Measurements from ENCODE around the gene ATXN7L1. TPM values are rescaled to one million over a fixed set of nuclear protein-coding genes. Genes with fewer than 3 reads are reported as not detected.
"Not testable (repeated sequence)": the region's sequence is repeated elsewhere in the genome, so short reads cannot be mapped to it uniquely, and the experiment has no call there.

The ATXN7L1 gene
- total RNA-seq, 2 experiments from 2014 or later = 11.2 to 16.9 TPM

DNA sequence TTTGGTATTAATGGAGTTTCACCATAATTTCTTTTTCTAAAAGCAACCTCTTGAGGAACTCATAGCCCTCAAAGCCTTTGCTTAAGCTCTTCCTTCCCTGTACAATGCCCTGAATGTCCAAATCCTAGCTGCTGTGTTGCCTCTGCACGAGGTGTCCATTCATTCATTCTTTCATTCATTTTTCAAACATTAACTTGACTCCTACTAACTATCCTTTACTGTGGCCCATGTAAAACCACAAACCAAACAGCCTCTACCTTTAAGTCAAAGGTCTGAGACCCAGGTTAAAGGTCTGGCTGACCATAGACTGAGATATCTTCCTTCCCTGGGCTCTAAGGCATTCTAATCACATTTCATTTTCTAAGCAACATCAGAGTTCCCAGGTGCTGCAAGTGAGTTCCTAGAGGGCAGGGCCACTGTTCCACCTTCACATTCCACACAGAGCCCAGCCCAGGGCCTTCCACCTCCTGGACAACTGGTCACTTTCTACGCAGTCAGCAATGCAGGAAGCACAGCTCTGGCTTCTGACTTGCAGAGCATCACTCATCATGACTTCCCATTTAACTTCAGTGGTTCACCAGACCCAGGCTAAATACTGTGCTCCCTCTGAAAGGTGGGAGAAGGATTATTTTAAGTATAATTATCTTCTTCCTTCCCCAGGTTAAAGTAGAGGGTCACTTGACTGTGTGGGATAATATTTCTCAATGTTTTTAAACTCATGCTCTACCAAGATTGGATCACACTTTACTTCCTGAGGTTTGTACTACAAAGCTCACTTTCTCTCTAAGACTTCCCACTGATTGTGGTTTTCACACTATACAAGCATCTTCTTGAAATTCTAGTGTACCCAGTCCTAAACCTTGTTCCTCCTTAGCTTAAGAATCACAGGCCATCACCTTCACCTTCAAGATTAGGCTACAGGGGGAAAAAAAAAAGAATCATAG, 19.1 kb downstream of the ATXN7L1 start:
- CTCF ChIA-PET = interaction anchor here (0.7 to 1.3 kb wide), 3 partner anchors 24 to 142 kb away, joined by 3 to 4 read pairs (median 3); no protein-coding TSS in a partner anchor
- no peak overlapping the region for H3K27ac Mint-ChIP-seq

DNA sequence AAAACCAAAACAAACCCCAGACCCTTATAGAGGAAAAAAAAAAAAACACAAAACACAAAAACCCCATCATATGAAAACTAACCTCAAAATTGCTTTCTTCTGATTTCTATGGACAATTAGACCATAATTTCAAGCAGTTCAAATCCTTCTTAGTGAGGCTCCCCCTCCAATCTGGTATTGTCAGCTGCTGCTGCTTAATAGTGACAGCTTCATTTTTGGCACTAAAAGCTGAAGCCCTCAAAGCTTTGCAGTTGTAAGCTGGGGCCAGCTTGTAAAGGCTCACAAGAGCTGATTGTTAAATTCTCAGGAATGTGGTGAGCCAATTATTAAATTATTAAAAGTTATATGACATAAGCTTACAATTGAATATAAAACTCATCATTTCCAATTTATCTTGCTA, 21.9 kb downstream of the ATXN7L1 start:
- Mint-ChIP-seq H3K36me3 (ENCODE audit: low read depth) (no peaks in the 10 kb centered on the region), H3K27me3 (no peaks in the 10 kb centered on the region), H3K4me3 (no peak overlapping the region), H3K4me1 (peaks cover 57% of the 10 kb centered on the region), H3K9me3 (ENCODE audit: low read depth) (no peaks in the 10 kb centered on the region), H3K27ac (no peak overlapping the region)
- CTCF ChIA-PET = no interaction called here
- POLR2A ChIA-PET = interaction anchor here (0.7 kb wide), 1 partner anchor 34 kb away, joined by 3 read pairs; no protein-coding TSS in a partner anchor
- ATAC-seq (no peak), DNase-seq (no peak)
- intact Hi-C loops (cut with DNase I, micrococcal nuclease) = no loop called here

More for the DNA sequence above, 19.1 kb downstream of the ATXN7L1 start:
- Mint-ChIP-seq H3K36me3 (ENCODE audit: low read depth) (no peaks in the 10 kb centered on the region), H3K9me3 (ENCODE audit: low read depth) (no peaks in the 10 kb centered on the region), H3K27me3 (no peaks in the 10 kb centered on the region), H3K4me1 (peaks cover 33% of the 10 kb centered on the region), H3K4me3 (no peak overlapping the region)
- POLR2A ChIA-PET = no interaction called here
- intact Hi-C loops (cut with DNase I, micrococcal nuclease) = no loop called here
- ATAC-seq (peak; percentile 44), DNase-seq (no peak)

GRCh38 chr7:105853931-105854419, 22.4 kb downstream of the ATXN7L1 start:
- H3K27me3 Mint-ChIP-seq = no peaks in the 10 kb centered on the region
- H3K27ac Mint-ChIP-seq = no peak overlapping the region
- ChIA-PET CTCF (interaction anchor here (0.6 kb wide), 1 partner anchor 149 kb away, joined by 3 read pairs; no protein-coding TSS in a partner anchor), POLR2A (interaction anchor here (0.7 to 0.8 kb wide), 2 partner anchors 35 to 732 kb away, joined by 3 to 7 read pairs; no protein-coding TSS in a partner anchor)
- DNase-seq (no peak), ATAC-seq (no peak)
- H3K9me3 Mint-ChIP-seq (ENCODE audit: low read depth) = no peaks in the 10 kb centered on the region
- H3K36me3 Mint-ChIP-seq (ENCODE audit: low read depth) = no peaks in the 10 kb centered on the region
- intact Hi-C loops (cut with DNase I, micrococcal nuclease) = no loop called here
- peaks cover 62% of the 10 kb centered on the region for H3K4me1 Mint-ChIP-seq
- H3K4me3 Mint-ChIP-seq = no peak overlapping the region

- H3K9me3 Mint-ChIP-seq (ENCODE audit: low read depth) = no peaks in the 10 kb centered on the region
- ChIA-PET CTCF (interaction anchor here (0.8 to 1.7 kb wide), 5 partner anchors 28 to 90 kb away, joined by 3 to 4 read pairs (median 3); no protein-coding TSS in a partner anchor), POLR2A (no interaction called here)
- peaks cover 54% of the 10 kb centered on the region for H3K4me1 Mint-ChIP-seq
- H3K27me3 Mint-ChIP-seq = no peaks in the 10 kb centered on the region
- H3K27ac Mint-ChIP-seq = peak overlapping the region; percentile 26
- ATAC-seq = no peak
- H3K4me3 Mint-ChIP-seq = no peak overlapping the region
- no peak for DNase-seq
- H3K36me3 Mint-ChIP-seq (ENCODE audit: low read depth) = no peaks in the 10 kb centered on the region
- intact Hi-C loops (cut with DNase I, micrococcal nuclease) = no loop called here
Measured at GRCh38 chr7:105851064-105851463, 25.3 kb downstream of the ATXN7L1 start.

DNA sequence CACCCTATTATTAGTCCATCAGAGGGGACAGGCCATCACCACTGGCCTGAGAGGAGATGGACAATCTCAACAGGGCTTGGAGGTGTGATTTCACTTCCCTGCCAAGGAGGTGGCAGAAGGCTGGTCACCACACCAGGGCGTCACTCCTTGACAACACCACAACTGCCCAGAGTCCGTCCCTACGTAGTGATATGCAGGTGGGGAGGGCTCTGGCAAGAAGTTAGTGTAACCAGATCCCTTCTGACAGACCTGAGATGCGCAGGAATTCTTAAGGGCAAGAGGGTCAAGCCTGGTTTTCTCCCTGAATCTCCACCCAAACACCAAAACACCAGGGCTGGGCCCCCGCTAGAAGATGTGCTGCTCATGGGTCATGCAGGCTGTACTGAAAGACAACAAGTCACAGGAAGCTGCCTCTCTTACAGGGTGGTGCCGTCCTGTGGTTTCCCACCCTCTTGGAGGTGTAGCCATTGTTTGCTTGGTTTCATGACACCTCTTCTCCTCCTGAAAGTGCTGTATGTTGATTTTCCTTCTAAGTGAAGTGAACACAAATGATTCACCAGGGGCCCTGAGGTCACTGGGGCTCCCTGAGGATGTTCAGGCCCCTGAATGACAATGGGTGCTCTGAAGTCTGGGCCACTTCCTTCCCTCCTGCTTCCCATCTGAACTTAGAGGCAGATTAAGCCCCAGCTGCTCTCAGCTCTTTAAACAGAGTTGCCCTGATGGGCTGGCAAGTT, 27.1 kb downstream of the ATXN7L1 start:
- Mint-ChIP-seq H3K9me3 (ENCODE audit: low read depth) (no peaks in the 10 kb centered on the region), H3K4me3 (peak overlapping the region; percentile 32), H3K36me3 (ENCODE audit: low read depth) (peaks cover 8% of the 10 kb centered on the region), H3K4me1 (peaks cover 52% of the 10 kb centered on the region), H3K27me3 (no peaks in the 10 kb centered on the region), H3K27ac (peak overlapping the region; percentile 59)
- intact Hi-C loops (cut with DNase I, micrococcal nuclease) = loop anchor here (1.0 to 5.0 kb wide), 6 partner anchors 26 to 76 kb away; partner anchors contain the start of gene ATXN7L1 (in 1 of the 2)
- peak; percentile 96 for ATAC-seq
- POLR2A ChIA-PET = interaction anchor here (0.5 to 0.8 kb wide), 2 partner anchors 43 to 316 kb away, joined by 3 to 7 read pairs; no protein-coding TSS in a partner anchor
- CTCF ChIA-PET = interaction anchor here (0.6 to 1.1 kb wide), 5 partner anchors 28 to 612 kb away, joined by 3 to 4 read pairs (median 3); no protein-coding TSS in a partner anchor
- peak; percentile 82 for DNase-seq

DNA sequence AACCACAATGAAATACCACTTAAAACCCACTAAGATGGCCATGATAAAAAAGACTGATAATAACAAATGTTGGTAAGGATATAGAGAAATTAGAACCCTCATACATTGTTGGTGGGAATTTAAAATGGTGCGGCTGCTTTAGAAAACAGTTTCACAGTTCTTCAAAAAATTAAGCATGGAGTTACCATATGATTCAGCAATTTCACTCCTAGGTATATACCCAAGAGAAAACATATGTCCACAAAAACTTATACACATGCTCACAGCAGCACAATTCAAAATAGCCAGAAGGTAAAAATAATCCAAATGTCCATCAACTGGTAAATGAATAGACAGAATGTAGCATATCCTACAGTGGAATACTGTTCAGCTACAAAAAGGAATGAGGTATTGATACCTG, 30.0 kb downstream of the ATXN7L1 start:
- intact Hi-C loops (cut with DNase I, micrococcal nuclease) = loop anchor here in 1 of 2 experiments (5.0 kb wide), 1 partner anchor 46 kb away; no protein-coding TSS in a partner anchor
- Mint-ChIP-seq H3K4me3 (no peak overlapping the region), H3K9me3 (ENCODE audit: low read depth) (no peaks in the 10 kb centered on the region), H3K4me1 (peaks cover 34% of the 10 kb centered on the region), H3K36me3 (ENCODE audit: low read depth) (peaks cover 8% of the 10 kb centered on the region), H3K27me3 (no peaks in the 10 kb centered on the region), H3K27ac (no peak overlapping the region)
- ChIA-PET CTCF (interaction anchor here (1.3 kb wide), 1 partner anchor 85 kb away, joined by 7 read pairs; no protein-coding TSS in a partner anchor), POLR2A (no interaction called here)
- DNase-seq = no peak
- no peak for ATAC-seq

GRCh38 chr7:105844681-105845080, 31.7 kb downstream of the ATXN7L1 start:
- H3K4me3 Mint-ChIP-seq; H3K27me3 Mint-ChIP-seq; CTCF ChIA-PET; H3K27ac Mint-ChIP-seq; ATAC-seq; H3K36me3 Mint-ChIP-seq (ENCODE audit: low read depth); DNase-seq; POLR2A ChIA-PET; H3K9me3 Mint-ChIP-seq (ENCODE audit: low read depth): not testable (repeated sequence)
- intact Hi-C loops (cut with DNase I, micrococcal nuclease) = loop anchor here in 1 of 2 experiments (5.0 kb wide), 1 partner anchor 48 kb away; no protein-coding TSS in a partner anchor
- H3K4me1 Mint-ChIP-seq = peaks cover 17% of the 10 kb centered on the region

GRCh38 chr7:105841866-105842265, 34.5 kb downstream of the ATXN7L1 start:
- ChIA-PET POLR2A (no interaction called here), CTCF (no interaction called here)
- Mint-ChIP-seq H3K4me3 (no peak overlapping the region), H3K27me3 (no peaks in the 10 kb centered on the region), H3K9me3 (ENCODE audit: low read depth) (no peaks in the 10 kb centered on the region), H3K27ac (no peak overlapping the region), H3K4me1 (peaks cover 7% of the 10 kb centered on the region), H3K36me3 (ENCODE audit: low read depth) (peaks cover 8% of the 10 kb centered on the region)
- DNase-seq = no peak
- intact Hi-C loops (cut with DNase I, micrococcal nuclease) = no loop called here
- ATAC-seq = no peak

DNA sequence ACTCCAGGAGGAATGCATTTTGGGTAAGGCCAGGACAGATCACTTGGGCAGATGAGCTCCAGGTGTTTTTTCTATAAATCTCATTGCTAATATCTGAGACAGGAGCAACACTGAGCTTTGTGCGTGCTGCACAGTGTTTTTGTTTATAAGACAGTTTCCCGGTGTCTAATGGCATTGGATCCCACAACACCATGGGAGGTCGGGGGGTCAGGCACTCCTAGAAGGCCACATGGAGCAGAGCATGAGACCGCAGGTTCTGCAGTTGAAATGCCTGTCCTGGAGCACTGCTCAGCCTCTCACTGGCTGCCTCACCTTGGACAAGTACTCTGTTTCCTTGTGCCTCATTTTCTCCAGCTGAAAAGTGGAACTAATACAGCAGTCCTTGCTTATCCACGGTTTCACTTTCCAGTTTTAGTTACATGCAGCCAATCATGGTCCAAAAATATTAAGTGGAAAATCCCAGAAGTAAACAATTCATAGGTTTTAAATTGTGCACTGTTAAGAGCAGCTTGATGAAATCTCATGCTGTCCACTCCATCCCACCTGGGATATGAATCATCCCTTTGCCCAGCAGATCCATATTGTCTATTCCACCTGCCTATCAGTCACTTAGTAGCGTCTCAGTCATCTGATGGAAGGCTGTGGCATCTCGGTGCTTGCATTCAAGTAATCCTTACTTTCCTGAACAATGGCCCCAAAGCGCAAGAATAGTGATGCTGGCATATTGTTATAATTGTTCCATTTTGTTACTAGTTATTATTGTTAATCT, 35.2 kb downstream of the ATXN7L1 start:
- POLR2A ChIA-PET = no interaction called here
- no peak for ATAC-seq
- CTCF ChIA-PET = interaction anchor here (0.8 kb wide), 1 partner anchor 152 kb away, joined by 4 read pairs; no protein-coding TSS in a partner anchor
- Mint-ChIP-seq H3K4me1 (peaks cover 3% of the 10 kb centered on the region), H3K36me3 (ENCODE audit: low read depth) (peaks cover 8% of the 10 kb centered on the region), H3K27ac (no peak overlapping the region), H3K9me3 (ENCODE audit: low read depth) (no peaks in the 10 kb centered on the region), H3K27me3 (no peaks in the 10 kb centered on the region), H3K4me3 (no peak overlapping the region)
- intact Hi-C loops (cut with DNase I, micrococcal nuclease) = no loop called here
- DNase-seq = no peak

- H3K27ac Mint-ChIP-seq = no peak overlapping the region
- DNase-seq (no peak), ATAC-seq (no peak)
- H3K4me3 Mint-ChIP-seq = no peak overlapping the region
- intact Hi-C loops (cut with DNase I, micrococcal nuclease) = no loop called here
- POLR2A ChIA-PET = no interaction called here
- peaks cover under 1% of the 10 kb centered on the region for H3K36me3 Mint-ChIP-seq (ENCODE audit: low read depth)
- CTCF ChIA-PET = interaction anchor here (0.9 kb wide), 1 partner anchor 186 kb away, joined by 3 read pairs; no protein-coding TSS in a partner anchor
- peaks cover 3% of the 10 kb centered on the region for H3K4me1 Mint-ChIP-seq
- no peaks in the 10 kb centered on the region for H3K9me3 Mint-ChIP-seq (ENCODE audit: low read depth)
- H3K27me3 Mint-ChIP-seq = no peaks in the 10 kb centered on the region
Measured at GRCh38 chr7:105839266-105839665, 37.1 kb downstream of the ATXN7L1 start.

Measured in activated CD4-positive, alpha-beta T cell treated with anti-CD3 and anti-CD28 coated beads for 36 hours (primary cell).